H1 (cell line): ENCODE measurements around the gene SRGAP3. TPM values are rescaled to one million over a fixed set of nuclear protein-coding genes. Genes with fewer than 3 reads are reported as not detected.
A peak's percentile ranks its signal among the peaks of the same experiment; 100 is the strongest.

Experiments
- CTCF ChIA-PET: fragments of 300-600 bp; sonication (Branson Sonifier 250); formaldehyde crosslinking; loops from one replicate; lab custom pipeline; 2021; ENCODE audit not compliant: partially characterized antibody; lab: Charles Lee
- POLR2A ChIA-PET: fragments of 300-600 bp; sonication (Branson Sonifier 250); formaldehyde crosslinking; loops from one replicate; lab custom pipeline; 2021; ENCODE audit warnings: inconsistent platforms; ENCODE audit not compliant: partially characterized antibody; lab: Charles Lee
- DNase-seq, 2 experiments: peaks; one replicate each; pipeline versions ENCODE4 v3.0.0 to v3.0.0-alpha.2; 2010 to 2022; ENCODE audit warnings: low spot score in 2 of 2, low read depth in 1 of 2, mixed read lengths in 1 of 2
- FAIRE-seq: peaks from 2 replicates; lab custom pipeline; 2011; peaks lifted over from hg19 to GRCh38; lab: Jason Lieb, UNC
- H2AFZ ChIP-seq: 2 replicates; pipeline ENCODE4 v1.8.1; 2012; ENCODE audit warnings: low read length, inconsistent platforms
- H2AK5ac ChIP-seq: 2 replicates; pipeline ENCODE4 v1.6.1; 2013; ENCODE audit warnings: low read depth, low read length
- H2BK120ac ChIP-seq: replicated peaks from 2 replicates; pipeline ENCODE3; 2013; ENCODE audit warnings: low read depth, low read length, inconsistent platforms
- H2BK12ac ChIP-seq: 2 replicates; pipeline ENCODE4 v1.6.1; 2013; ENCODE audit warnings: low read depth, low read length
- H2BK15ac ChIP-seq: 2 replicates; pipeline ENCODE4 v1.6.1; 2013; ENCODE audit warnings: low read length
- H2BK20ac ChIP-seq: 2 replicates; pipeline ENCODE4 v1.6.1; 2013; ENCODE audit warnings: low read length
- H2BK5ac ChIP-seq: 2 replicates; pipeline ENCODE4 v1.6.1; 2013; ENCODE audit warnings: low read depth, low read length
- H3K14ac ChIP-seq: 2 replicates; pipeline ENCODE4 v1.6.1; 2013; ENCODE audit warnings: inconsistent platforms; ENCODE audit not compliant: insufficient read length
- H3K18ac ChIP-seq: 2 replicates; pipeline ENCODE4 v1.6.1; 2013; ENCODE audit warnings: low read length; ENCODE audit errors: extremely low read depth
- H3K23ac ChIP-seq: 2 replicates; pipeline ENCODE4 v1.6.1; 2013; ENCODE audit warnings: inconsistent platforms; ENCODE audit not compliant: insufficient read length
- H3K23me2 ChIP-seq: 2 replicates; pipeline ENCODE4 v1.6.1; 2013; ENCODE audit warnings: low read depth, low read length
- H3K27ac ChIP-seq: 2 replicates; pipeline ENCODE4 v1.6.1; 2011; ENCODE audit warnings: low read depth, low read length, inconsistent platforms
- H3K27me3 ChIP-seq, 4 experiments: replicated peaks in 1 of 4; 1 replicate in 1 of 4; 2 replicates in 3 of 4; pipeline versions ENCODE4 v1.6.1 to v1.8.1; 2011 to 2013; ENCODE audit warnings: low read length in 3 of 4, mild to moderate bottlenecking in 3 of 4, inconsistent platforms in 2 of 4, mixed read lengths in 2 of 4, moderate library complexity in 1 of 4; ENCODE audit not compliant: control insufficient read depth in 3 of 4, insufficient read depth in 3 of 4; ENCODE audit errors: extremely low read depth in 1 of 4
- H3K36me3 ChIP-seq, 4 experiments: 2 replicates each; pipeline versions ENCODE4 v1.6.1 to v1.8.1; 2011 to 2013; ENCODE audit warnings: mild to moderate bottlenecking in 4 of 4, low read length in 3 of 4, moderate library complexity in 2 of 4, control low read depth in 1 of 4, inconsistent platforms in 1 of 4; ENCODE audit not compliant: insufficient read depth in 4 of 4, control insufficient read depth in 2 of 4
- H3K4ac ChIP-seq: replicated peaks from 2 replicates; pipeline ENCODE3; 2013; ENCODE audit warnings: low read length, low read depth, mixed read lengths, inconsistent platforms; ENCODE audit not compliant: insufficient read length
- H3K4me1 ChIP-seq, 4 experiments: replicated peaks in 1 of 4; 1 replicate in 1 of 4; 2 replicates in 3 of 4; pipeline versions ENCODE4 v1.6.1 to v1.8.1; 2011 to 2013; ENCODE audit warnings: low read length in 3 of 4, inconsistent platforms in 2 of 4, mixed read lengths in 1 of 4; ENCODE audit not compliant: insufficient read depth in 4 of 4, control insufficient read depth in 3 of 4
- H3K4me2 ChIP-seq, 2 experiments: 2 replicates each; pipeline versions ENCODE4 v1.6.1 to v1.8.1; 2011 to 2013; ENCODE audit warnings: low read depth in 2 of 2, low read length in 2 of 2, control low read depth in 1 of 2, inconsistent platforms in 1 of 2, mild to moderate bottlenecking in 1 of 2; ENCODE audit not compliant: insufficient read depth in 1 of 2
- H3K4me3 ChIP-seq, 4 experiments: fragments of 200-600, 300-600 bp in 1 of 4; sonication (generic), shearing (Covaris generic), sonication (Bioruptor Twin) in 1 of 4; 2 replicates each; pipeline versions ENCODE4 v1.5.1 to v1.8.1; 2011 to 2016; ENCODE audit warnings: low read length in 4 of 4, low read depth in 3 of 4, control low read depth in 2 of 4, inconsistent platforms in 2 of 4, mild to moderate bottlenecking in 2 of 4, mixed read lengths in 1 of 4, moderate library complexity in 1 of 4; ENCODE audit not compliant: insufficient read depth in 2 of 4; ENCODE audit errors: extremely low read depth in 1 of 4
- H3K56ac ChIP-seq: replicated peaks from 2 replicates; pipeline ENCODE3; 2013; ENCODE audit warnings: low read depth, mild to moderate bottlenecking, mixed read lengths, low read length, inconsistent platforms; ENCODE audit not compliant: insufficient read length
- H3K79me1 ChIP-seq: 2 replicates; pipeline ENCODE4 v1.6.1; 2013; ENCODE audit warnings: low read depth, low read length, control low read depth
- H3K79me2 ChIP-seq, 2 experiments: 2 replicates each; pipeline versions ENCODE4 v1.6.1 to v1.8.1; 2012 to 2013; ENCODE audit warnings: low read length in 2 of 2, mild to moderate bottlenecking in 2 of 2, inconsistent platforms in 1 of 2; ENCODE audit not compliant: insufficient read depth in 2 of 2, control insufficient read depth in 1 of 2
- H3K9ac ChIP-seq, 4 experiments: replicated peaks in 1 of 4; 1 replicate in 1 of 4; 2 replicates in 3 of 4; pipeline versions ENCODE4 v1.6.1 to v1.8.1; 2011 to 2013; ENCODE audit warnings: low read depth in 3 of 4, low read length in 3 of 4, control low read depth in 2 of 4, mild to moderate bottlenecking in 2 of 4, moderate library complexity in 2 of 4, inconsistent platforms in 1 of 4; ENCODE audit errors: extremely low read depth in 1 of 4
- H3K9me3 ChIP-seq, 2 experiments: 2 replicates each; pipeline versions ENCODE4 v1.6.1 to v1.8.1; 2012 to 2013; ENCODE audit warnings: mild to moderate bottlenecking in 2 of 2, moderate library complexity in 2 of 2, control low read depth in 1 of 2, inconsistent platforms in 1 of 2, low read depth in 1 of 2, low read length in 1 of 2, mixed read lengths in 1 of 2; ENCODE audit not compliant: insufficient read depth in 2 of 2
- H4K20me1 ChIP-seq, 2 experiments: replicated peaks in 1 of 2; 2 replicates each; pipeline versions ENCODE3 to v1.8.1; 2011 to 2013; ENCODE audit warnings: inconsistent platforms in 2 of 2, low read length in 2 of 2, mild to moderate bottlenecking in 1 of 2; ENCODE audit not compliant: insufficient read depth in 2 of 2, control insufficient read depth in 1 of 2
- H4K5ac ChIP-seq: 2 replicates; pipeline ENCODE4 v1.6.1; 2013; ENCODE audit warnings: low read length, low read depth, mixed read lengths, inconsistent platforms; ENCODE audit not compliant: insufficient read length
- H4K8ac ChIP-seq: 2 replicates; pipeline ENCODE4 v1.8.0; 2013; ENCODE audit warnings: mild to moderate bottlenecking, moderate library complexity, low read length, inconsistent platforms; ENCODE audit not compliant: insufficient read depth; ENCODE audit errors: extremely low read depth
- H4K91ac ChIP-seq: replicated peaks from 2 replicates; pipeline ENCODE3; 2013; ENCODE audit warnings: low read length, mixed read lengths, inconsistent platforms; ENCODE audit not compliant: insufficient read length
- CEBPB ChIP-seq: IDR thresholded peaks from 2 replicates; pipeline ENCODE4 v1.6.1; 2012; ENCODE audit warnings: low read depth, low read length
- KDM1A ChIP-seq: fragments of 200-600, 300-600 bp; sonication (generic); IDR thresholded peaks from 2 replicates; pipeline ENCODE4 v1.7.1; 2016; ENCODE audit warnings: mild to moderate bottlenecking, low read length, borderline replicate concordance
- KDM4A ChIP-seq: IDR thresholded peaks from one replicate; pipeline ENCODE4 v1.7.1; 2012; ENCODE audit warnings: low read depth, mild to moderate bottlenecking, moderate library complexity, low read length, inconsistent platforms; ENCODE audit not compliant: severe bottlenecking
- MAFK ChIP-seq: IDR thresholded peaks from 2 replicates; pipeline ENCODE4 v1.6.1; 2012; ENCODE audit warnings: low read depth, mild to moderate bottlenecking, improper control_type of control experiment, low read length
- RNF2 ChIP-seq: fragments of 200-900, 300-1000 bp; sonication (generic); IDR thresholded peaks from 2 replicates; pipeline ENCODE4 v1.7.1; 2016; ENCODE audit warnings: borderline replicate concordance, low read depth, mild to moderate bottlenecking, antibody characterized with exemption, low read length; ENCODE audit not compliant: poor library complexity, severe bottlenecking; ENCODE audit errors: missing control alignments
- SAP30 ChIP-seq: fragments of 300-600 bp; sonication (generic); IDR thresholded peaks from 2 replicates; pipeline ENCODE4 v1.7.1; 2012; ENCODE audit warnings: low read length, moderate library complexity, mild to moderate bottlenecking, inconsistent platforms; ENCODE audit not compliant: insufficient read depth, insufficient replicate concordance
- SIN3A ChIP-seq, 2 experiments: IDR thresholded peaks in 1 of 2; conservative IDR thresholded peaks in 1 of 2; 2 replicates each; pipeline ENCODE4 v1.6.1; 2011 to 2012; ENCODE audit warnings: low read length in 2 of 2, improper control_type of control experiment in 1 of 2, low read depth in 1 of 2, mild to moderate bottlenecking in 1 of 2
- SIRT6 ChIP-seq: IDR thresholded peaks from one replicate; pipeline ENCODE4 v1.7.1; 2012; ENCODE audit warnings: low read length, inconsistent platforms
- SP2 ChIP-seq: IDR thresholded peaks from 2 replicates; pipeline ENCODE4 v1.6.1; 2012; ENCODE audit warnings: mild to moderate bottlenecking, low read length, inconsistent platforms
- SP4 ChIP-seq: IDR thresholded peaks from 2 replicates; pipeline ENCODE4 v1.6.1; 2012; ENCODE audit warnings: low read length, inconsistent platforms
- SUZ12 ChIP-seq: fragments of 200-600 bp; sonication (generic); IDR thresholded peaks from 2 replicates; pipeline ENCODE4 v1.6.1; 2012; ENCODE audit warnings: mild to moderate bottlenecking, inconsistent platforms, low read length, moderate library complexity, mixed read lengths
- TAF1 ChIP-seq: IDR thresholded peaks from 2 replicates; pipeline ENCODE4 v1.6.1; 2011; ENCODE audit warnings: mild to moderate bottlenecking, low read depth, low read length
- YY1 ChIP-seq: IDR thresholded peaks from 2 replicates; pipeline ENCODE4 v1.6.1; 2011; ENCODE audit warnings: low read depth, mild to moderate bottlenecking, low read length
- WGBS, 2 experiments: shearing (Covaris generic) in 1 of 2; methylation state at CpG; one replicate each; pipeline versions ENCODE4 v1.1.6 to v1.1.7; 2013 to 2015; ENCODE audit warnings: low lambda C conversion rate in 2 of 2, mixed read lengths in 2 of 2, inconsistent platforms in 1 of 2, low coverage in 1 of 2, missing lambda C conversion rate in 1 of 2; ENCODE audit not compliant: insufficient replicate concordance in 2 of 2, insufficient coverage in 1 of 2, insufficient read length in 1 of 2; ENCODE audit errors: extremely low coverage in 1 of 2, missing lambda C conversion rate in 1 of 2; 5-methylcytosine and 5-hydroxymethylcytosine counted together
- polyA plus RNA-seq, 7 experiments: library from polyadenylated mRNA; depleted of rRNA in 3 of 7; stranded (reverse) in 5 of 7; unstranded in 2 of 7; fragments of >200 nt in 5 of 7; fragments of 200-250 nt in 2 of 7; gene quantifications; 1 replicate in 5 of 7; 2 replicates in 1 of 7; 4 replicates in 1 of 7; pipeline versions ENCODE4 v1.2.1 to v1.2.3, GENCODE V29; 2011 to 2013; ENCODE audit warnings: missing spikeins in 2 of 7, mixed read lengths in 2 of 7
- total RNA-seq: library from RNA; stranded (reverse); fragmentation: NEBNext Ultra II Directional; extraction: Animal tissue kit (Norgen Biotek cat#: 25700); gene quantifications from 2 replicates; pipeline ENCODE4 v1.2.1, GENCODE V29; 2021

The SRGAP3 gene
- total and polyA plus RNA-seq, 2 of the 8 experiments (the other 6 are each of a cell fraction or from before 2014, with no cell fraction given) = 5.8 to 11.4 TPM

DNA sequence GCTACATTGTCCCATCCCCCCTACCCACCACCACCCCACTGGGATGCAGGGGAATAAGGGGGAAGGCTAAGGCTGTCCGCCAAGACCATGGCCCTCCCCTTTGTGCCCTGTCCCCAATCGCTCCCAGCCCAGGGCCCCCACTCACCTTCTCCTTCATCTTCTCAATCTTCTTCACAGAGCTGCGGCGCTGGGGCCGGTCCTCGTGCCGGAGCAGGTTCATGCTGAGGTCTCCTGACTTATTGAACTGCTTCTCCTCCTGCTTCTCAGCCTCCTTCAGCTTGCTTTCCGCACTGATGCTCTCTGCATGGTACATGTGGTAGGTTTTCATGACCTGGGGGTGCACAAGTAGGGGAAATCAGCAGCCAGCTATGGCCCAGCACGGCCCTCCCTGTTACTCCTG lies 185.2 kb downstream of the SRGAP3 start:
- H3K4me3 ChIP-seq = no peak overlapping the region
- peaks cover 0 to 5% of the 10 kb centered on the region in 2 experiments; a peak in 2 of 4 replicates for H3K9me3 ChIP-seq
- H2AFZ ChIP-seq = no peak overlapping the region
- no peak overlapping the region for H2BK15ac ChIP-seq
- no peak overlapping the region for H4K5ac ChIP-seq
- H4K8ac ChIP-seq = no peak overlapping the region
- no peak overlapping the region for H4K91ac ChIP-seq
- no peak overlapping the region for H2BK20ac ChIP-seq
- H2BK12ac ChIP-seq = 0 out of 2 replicates have a peak overlapping the region, but pooled peaks have one; percentile 27
- no peaks in the 10 kb centered on the region; the same call in 1 of the 2 replicates for H3K23me2 ChIP-seq
- H3K4me2 ChIP-seq = no peak overlapping the region
- no peak overlapping the region for H3K23ac ChIP-seq
- ChIA-PET CTCF (interaction anchor here (0.6 to 7.9 kb wide), 12 partner anchors 25 to 362 kb away, joined by 3 to 91 read pairs (median 4); no protein-coding TSS in a partner anchor), POLR2A (interaction anchor here (1.1 kb wide), 1 partner anchor 12 kb away, joined by 3 read pairs; no protein-coding TSS in a partner anchor)
- H3K27me3 ChIP-seq = no peaks in the 10 kb centered on the region
- FAIRE-seq (no peak), DNase-seq (no peak)
- no peaks in the 10 kb centered on the region for H4K20me1 ChIP-seq
- H3K56ac ChIP-seq = no peak overlapping the region
- H3K9ac ChIP-seq = no peak overlapping the region
- H2BK5ac ChIP-seq = no peak overlapping the region
- H3K4ac ChIP-seq = no peak overlapping the region
- H3K18ac ChIP-seq = no peak overlapping the region
- WGBS, 2 experiments = 96% methylated on average over 8 of the region's 9 CpGs; no CpG with 5 or more reads in 1 of the 2 experiments
- H3K79me1 ChIP-seq = no peaks in the 10 kb centered on the region
- H2AK5ac ChIP-seq = no peak overlapping the region
- H3K36me3 ChIP-seq = 0 out of 8 replicates have a peak, but pooled peaks cover 0 to 2% (median 0%) of the 10 kb centered on the region in 4 experiments
- H3K4me1 ChIP-seq = no peaks in the 10 kb centered on the region
- no peak overlapping the region for H2BK120ac ChIP-seq
- no peaks in the 10 kb centered on the region for H3K79me2 ChIP-seq
- no peak overlapping the region for H3K27ac ChIP-seq
- H3K14ac ChIP-seq = no peak overlapping the region
- no peak for TF ChIP-seq TAF1
- no peak for TF ChIP-seq RNF2
- TF ChIP-seq SP4 = no peak
- no peak for TF ChIP-seq SIN3A (conservative IDR thresholded peaks at IDR 0.05 in 1 of 2, IDR thresholded peaks at IDR 0.05 in 1 of 2; ENCODE audit: low read depth in 1 of 2, low read length in 2 of 2)
- no peak for TF ChIP-seq KDM4A
- TF ChIP-seq SIRT6 = no peak
- no peak for TF ChIP-seq KDM1A
- TF ChIP-seq SUZ12 = no peak
- no peak for TF ChIP-seq SP2
- TF ChIP-seq MAFK = no peak
- TF ChIP-seq CEBPB = no peak
- no peak for TF ChIP-seq SAP30
- TF ChIP-seq YY1 = no peak
